Sigmoid colon (tissue), 3 donors: Measurements from ENCODE around the gene BUB1.
"Not testable (repeated sequence)": the region's sequence is repeated elsewhere in the genome, so short reads cannot be mapped to it uniquely, and the experiment has no call there.

Experiments
- CTCF ChIP-seq, 4 experiments: fragments of 450-650 bp in 3 of 4; fragments of 200-600 bp in 1 of 4; IDR thresholded peaks; one replicate each; pipeline ENCODE4 v1.5.1; 2016 to 2019; ENCODE audit warnings: antibody characterized with exemption in 4 of 4, mild to moderate bottlenecking in 3 of 4, moderate library complexity in 2 of 4
- POLR2A ChIP-seq, 2 donors: fragments of 450-650 bp; IDR thresholded peaks; one replicate each; pipeline ENCODE4 v1.6.1; 2016; ENCODE audit warnings: antibody characterized with exemption in 2 of 2, mild to moderate bottlenecking in 2 of 2, moderate library complexity in 2 of 2

- TF ChIP-seq POLR2A, CTCF (IDR thresholded peaks at IDR 0.05): not testable (repeated sequence)
These were observed 89.3 kb downstream of the BUB1 start for GRCh38 chr2:110588520-110588919.
